GM18861 (cell line): ENCODE measurements around the gene APOH.
"Not testable (repeated sequence)": the region's sequence is repeated elsewhere in the genome, so short reads cannot be mapped to it uniquely, and the experiment has no call there.

Experiments used
- ATAC-seq: cut with Tn5 transposase; IDR thresholded peaks from one replicate; pipeline ENCODE4 v1.9.1; 2021; ENCODE audit not compliant: unreplicated experiment

The APOH gene, protein sequence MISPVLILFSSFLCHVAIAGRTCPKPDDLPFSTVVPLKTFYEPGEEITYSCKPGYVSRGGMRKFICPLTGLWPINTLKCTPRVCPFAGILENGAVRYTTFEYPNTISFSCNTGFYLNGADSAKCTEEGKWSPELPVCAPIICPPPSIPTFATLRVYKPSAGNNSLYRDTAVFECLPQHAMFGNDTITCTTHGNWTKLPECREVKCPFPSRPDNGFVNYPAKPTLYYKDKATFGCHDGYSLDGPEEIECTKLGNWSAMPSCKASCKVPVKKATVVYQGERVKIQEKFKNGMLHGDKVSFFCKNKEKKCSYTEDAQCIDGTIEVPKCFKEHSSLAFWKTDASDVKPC

DNA sequence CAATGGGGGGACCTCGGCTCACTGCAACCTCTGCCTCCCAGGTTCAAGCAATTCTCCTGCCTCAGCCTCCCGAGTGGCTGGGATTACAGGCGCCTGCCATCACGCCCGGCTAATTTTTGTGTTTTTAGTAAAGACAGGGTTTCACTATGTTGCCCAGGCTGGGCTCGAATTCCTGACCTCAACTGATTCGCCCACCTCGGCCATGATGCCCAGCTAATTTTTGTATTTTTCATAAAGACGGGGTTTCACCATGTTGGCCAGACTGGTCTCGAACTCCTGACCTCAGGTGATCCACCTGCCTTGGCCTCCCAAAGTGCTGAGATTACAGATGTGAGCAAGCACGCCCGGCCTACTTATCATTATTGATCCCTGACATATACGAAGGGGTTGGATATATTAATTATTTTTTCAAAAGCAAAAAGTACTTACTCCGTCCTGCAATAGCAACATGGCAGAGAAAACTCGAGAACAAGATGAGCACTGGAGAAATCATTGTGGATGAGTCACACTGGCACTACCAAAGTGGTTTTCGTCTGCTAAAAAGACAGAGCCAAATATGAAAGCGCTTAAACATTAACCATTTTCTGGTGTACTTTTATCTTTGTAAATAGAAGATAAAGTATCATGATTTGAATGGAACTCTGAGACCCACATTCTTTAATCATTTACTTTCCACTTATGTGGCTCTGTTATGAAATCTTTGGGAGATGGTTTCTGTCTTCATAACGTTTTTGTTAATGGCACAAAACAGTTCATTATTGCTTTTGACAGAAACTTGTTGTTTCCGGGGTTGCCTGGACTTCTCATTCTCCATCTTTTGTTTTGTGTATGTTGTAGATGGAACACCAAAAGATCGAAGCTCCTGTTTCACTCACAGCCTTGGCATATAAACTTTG is at the start of gene APOH:
Gene APOH, minus strand, starts transcription at position 529 of the 896 bp plus-strand sequence. Its CDS starts 36 bp downstream, at position 493.
- no peak for ATAC-seq

DNA sequence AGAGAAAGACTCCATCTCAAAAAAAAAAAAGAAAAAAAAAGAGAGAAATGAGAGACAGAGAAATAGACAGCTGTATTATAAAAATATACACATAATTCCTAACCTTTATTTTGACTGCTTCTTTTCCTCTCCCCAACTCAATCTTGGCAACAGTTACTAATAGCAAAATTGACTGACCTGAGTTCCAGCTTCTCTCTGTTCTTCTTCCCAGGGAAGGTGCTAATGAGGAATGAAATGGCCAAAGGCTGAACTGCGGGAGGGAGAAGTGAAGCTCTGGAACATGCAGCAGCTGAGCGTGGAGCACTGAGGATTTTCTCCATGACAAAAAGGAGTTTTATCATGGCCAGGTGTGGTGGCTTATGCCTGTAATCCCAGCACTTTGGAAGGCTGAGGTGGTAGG is 48.0 kb upstream of the APOH start:
- no peak for ATAC-seq

DNA sequence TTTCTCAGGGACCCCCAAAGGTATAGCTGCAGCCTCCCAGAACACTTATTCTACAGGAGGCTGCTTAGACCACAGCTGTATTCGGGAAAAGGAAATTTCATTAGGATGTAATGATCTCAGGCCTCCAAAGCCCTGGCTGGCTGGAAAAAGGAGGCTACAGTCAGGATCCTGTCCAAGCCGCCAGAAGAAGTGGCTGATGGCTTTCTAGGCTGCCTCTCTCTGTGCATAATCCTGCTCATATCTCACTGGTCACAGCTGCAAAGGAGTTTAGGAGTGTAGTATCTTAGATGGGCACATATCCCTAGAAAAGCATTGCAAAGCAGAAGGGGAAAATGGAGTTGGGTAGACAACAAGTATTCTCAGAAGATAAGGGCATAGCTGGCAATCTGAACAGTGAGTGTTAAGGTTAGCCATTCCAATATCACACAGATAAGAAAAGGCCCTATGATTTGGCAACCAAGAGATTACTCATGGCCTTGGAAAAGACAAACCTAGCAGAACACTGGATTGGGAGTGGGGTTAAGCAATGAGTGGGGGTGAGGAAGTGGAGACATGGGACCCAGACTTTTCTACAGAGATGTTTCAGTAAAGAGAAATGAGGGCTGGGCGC is 47.2 kb upstream of the APOH start:
- ATAC-seq: no peak

DNA sequence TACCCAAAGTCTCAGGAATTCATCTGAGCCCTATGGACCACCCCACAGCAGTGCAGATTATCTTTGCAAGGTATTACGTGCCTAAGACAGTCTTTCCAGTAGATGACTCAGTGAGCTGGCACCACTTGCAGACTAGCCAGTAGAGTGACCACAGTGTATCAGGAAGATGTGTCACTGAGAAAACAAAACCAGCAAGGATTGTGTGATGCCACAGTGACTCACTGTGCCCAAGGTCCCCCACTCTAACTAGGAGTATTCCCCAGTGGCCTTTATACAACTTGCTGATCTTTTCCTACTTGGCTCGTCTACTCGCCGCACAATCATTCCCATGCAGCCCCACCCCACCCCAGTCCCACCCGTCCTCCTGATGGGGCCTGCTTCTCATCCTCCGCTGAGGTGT is 46.4 kb upstream of the APOH start:
- ATAC-seq: no peak

DNA sequence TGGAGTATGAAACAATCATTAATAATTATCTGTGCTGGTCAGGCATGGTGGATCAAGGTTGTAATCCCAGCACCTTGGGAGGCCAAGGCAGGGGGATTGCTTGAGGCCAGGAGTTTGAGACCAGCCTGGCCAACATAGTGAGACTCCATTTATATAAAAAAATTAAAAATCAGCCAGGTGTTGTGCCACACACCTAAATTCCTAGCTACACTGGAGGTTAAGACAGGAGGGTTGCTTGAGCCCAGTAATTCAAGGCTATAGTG is 44.3 kb upstream of the APOH start:
- no peak for ATAC-seq

DNA sequence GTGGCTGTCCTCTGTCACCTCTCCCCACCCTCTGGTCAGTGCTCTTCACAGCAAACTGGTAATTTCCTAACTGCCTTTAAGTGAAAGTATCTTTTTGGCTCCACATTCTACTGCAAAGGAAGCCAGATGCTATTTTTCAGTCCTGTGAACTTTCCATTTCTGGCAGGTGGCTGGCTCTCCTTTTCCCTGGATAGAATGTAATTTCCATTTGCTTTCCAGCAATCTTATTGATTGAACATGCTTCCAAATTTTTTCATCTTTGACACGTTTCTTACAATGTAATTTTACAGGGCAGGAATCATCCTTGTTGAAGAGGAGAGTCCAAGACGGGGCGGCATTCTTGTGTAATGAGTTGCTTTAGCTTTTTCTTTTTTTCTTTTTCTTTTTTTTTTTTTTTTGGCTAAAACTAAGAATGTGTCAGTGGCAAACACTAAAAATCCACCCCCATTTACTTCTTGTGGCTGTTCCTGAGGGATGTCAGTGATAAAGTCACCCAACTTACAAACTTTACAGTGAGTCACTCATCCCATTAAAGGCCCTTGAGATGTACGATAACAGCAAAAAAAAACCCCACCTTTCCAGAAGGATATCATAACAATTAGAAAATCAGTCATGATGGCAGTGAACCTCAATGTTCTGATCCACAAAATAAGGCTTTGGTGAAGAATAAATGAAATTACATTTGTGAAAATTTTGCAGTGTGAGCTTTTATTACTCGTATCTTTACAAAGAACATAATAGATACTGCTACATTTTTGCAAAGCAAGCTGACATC is 43.8 kb upstream of the APOH start:
- ATAC-seq: no peak

DNA sequence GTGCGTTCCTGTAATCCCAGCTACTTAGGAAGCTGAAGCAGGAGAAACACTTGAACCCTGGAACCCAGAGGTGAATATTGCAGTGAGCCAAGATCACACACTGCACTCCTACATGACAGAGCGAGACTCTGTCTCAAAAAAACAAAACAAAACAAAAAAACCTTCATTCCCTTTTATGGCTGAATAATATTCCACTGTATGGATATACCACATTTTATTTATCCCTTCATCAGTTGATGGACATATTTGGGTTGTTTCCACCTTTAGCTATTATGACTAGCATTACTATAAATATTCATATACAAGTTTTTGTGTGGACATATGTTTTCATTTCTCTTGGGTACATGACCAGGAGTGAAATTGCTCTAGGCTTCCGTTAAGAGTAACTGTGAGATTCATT is 42.3 kb upstream of the APOH start:
- no peak for ATAC-seq

DNA sequence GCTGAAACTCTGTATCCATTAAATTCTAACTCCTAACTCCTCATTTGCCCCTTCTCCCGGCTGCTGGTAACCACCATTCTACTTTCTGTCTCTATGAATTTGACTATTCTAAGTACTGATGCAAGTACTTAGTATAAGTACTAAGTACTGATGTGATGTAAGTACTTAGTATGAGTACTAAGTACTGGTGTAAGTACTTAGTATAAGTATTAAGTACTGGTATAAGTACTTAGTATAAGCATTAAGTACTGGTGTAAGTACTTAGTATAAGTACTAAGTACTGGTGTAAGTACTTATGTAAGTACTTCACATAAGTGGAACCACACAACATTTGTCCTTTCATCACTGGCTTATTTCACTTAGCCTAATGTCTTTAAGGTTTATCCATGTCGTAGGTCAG is 40.9 kb upstream of the APOH start:
- ATAC-seq: no peak

DNA sequence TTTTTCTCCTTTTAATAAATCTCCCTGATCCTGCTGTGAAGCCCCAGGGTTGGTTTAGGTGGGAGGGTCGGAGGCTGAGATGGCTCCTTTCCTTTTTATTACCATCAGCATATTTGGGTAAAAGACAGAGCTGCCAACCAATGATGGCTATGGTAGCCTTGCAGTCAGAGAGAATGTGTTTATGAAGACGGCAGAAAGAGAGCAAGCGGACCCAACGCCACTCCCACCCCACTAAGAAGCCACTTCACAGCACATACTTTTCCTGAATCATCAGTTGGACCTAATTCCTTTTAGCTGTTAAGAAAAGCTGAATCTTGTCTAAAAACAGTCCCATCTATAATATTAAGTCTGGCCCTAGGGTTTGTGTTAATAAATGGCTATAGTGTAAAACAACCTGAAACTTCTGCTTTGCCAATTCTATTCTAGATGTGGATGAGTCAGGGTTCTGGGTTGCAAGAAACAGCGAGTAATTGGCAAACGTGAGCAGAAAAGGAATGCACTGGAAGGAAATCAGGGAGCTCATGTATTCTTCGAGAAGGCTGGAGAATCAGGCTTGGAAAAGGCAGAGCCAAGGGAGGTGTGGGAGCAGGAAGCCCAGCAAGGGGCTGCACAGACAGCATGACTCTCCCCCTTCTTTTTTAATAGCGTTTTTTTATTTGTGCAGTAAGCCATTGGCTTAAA is 39.2 kb upstream of the APOH start:
- ATAC-seq: no peak

DNA sequence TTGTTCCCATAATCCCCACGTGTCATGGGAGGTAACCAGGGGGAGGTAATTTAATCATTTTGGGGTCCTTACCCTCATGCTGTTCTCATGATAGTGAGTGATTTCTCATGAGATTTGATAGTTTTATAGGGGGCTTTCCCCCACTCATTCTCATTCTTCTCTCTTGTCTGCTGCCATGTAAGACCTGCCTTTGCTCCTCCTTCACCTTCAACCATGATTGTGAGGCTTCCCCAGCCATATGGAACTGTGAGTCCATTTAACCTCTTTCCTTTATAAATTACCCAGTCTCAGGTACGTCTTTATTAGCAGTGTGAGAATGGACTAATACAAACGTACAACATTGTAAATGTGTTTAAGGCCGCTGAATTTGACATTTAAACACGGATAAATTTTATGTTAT is 35.5 kb upstream of the APOH start:
- no peak for ATAC-seq

DNA sequence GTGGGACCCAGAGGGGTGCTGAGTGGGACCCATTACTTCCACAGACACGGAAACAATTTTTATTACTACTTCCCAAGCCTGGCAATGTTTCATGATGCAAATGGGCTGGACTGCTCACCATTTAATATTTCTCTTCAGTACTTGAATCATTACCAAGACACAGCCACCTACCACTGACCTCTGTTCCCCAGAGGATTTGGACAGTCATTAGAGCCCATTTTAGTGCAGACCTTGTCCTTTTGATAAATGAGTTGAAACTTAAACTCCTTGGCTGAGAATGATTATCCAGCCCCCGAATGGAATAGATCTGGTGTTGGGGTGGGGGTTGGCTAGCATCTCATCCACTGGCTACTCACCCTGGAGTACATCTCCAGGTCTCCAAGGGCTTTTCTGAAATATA is 33.6 kb upstream of the APOH start:
- no peak for ATAC-seq

DNA sequence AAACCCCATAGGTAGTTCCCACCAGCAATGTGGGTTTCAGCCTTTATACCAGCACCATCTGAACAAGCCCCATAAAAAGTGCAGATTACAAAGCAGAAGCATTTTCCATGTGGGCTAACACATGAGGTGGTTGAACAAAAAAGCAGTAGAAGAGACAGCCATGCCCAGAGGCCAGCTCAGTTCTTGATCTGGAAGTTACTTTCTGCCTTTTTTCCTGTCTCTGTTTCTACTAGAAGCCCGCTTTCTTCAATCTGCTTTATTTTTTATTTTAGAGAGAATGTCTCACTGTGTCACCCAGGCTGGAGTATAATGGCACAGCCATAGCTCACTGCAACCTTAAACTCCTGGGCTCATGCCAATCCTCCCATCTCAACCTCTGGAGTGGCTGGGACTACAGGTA is 31.5 kb upstream of the APOH start:
- no peak for ATAC-seq

DNA sequence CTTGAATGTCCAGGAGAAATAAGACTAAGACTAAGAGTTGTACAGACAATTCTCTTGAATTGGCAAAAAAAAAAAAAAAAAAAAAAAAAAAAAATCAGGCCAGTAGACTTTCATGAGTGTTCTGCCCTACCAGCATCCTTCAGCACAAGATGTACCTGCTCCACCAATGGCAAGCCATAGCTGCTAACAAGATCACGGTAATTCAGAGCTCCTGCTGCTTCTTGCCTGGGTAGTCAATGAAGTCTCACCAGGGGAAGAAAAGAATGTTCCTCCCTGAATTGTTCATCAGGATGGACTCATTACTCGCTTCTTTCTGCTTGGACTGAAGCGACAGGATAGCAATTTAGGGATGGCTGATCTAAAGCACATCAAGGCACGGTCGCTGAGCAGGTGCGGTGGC is 31.1 kb upstream of the APOH start:
- ATAC-seq: no peak

DNA sequence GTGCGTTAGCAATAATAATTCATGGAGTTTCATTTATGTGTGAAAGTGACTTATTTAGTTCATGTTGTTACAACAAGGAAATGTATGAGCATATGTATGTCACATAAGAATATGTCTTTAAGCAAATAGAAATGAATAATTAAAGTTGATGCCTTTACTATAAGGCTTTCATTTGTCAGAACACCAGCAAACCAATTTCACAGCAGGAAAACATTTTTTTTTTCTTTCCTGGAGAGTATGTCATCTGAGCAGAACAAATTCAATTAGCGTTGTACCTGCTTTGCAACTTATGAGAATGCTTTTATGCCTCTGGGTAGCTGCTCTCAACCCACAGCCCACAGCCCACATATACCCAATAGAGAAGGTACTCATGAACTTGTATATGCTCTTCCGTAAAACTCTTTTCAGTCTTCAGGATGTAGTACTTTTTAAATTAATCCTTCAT is 26.3 kb upstream of the APOH start:
- ATAC-seq: no peak

DNA sequence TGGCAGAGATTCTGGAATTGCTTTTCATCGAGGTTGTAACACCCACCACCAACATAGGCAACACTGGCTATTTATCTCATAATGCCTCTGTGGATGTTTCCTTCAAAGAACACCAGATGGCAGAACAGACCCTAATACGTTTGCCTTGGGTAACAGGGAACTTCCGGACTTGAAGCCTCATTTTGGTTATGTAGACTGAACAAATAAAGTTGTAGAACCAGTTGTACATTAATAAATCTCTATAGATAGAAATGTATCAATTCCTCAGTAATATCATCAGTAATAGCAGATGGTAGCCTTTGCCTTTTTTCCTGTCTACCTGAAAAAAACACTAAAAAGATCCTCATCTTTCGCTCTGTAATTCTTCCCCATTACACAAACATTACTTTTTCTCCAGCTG is 25.9 kb upstream of the APOH start:
- ATAC-seq: peak; percentile 72

DNA sequence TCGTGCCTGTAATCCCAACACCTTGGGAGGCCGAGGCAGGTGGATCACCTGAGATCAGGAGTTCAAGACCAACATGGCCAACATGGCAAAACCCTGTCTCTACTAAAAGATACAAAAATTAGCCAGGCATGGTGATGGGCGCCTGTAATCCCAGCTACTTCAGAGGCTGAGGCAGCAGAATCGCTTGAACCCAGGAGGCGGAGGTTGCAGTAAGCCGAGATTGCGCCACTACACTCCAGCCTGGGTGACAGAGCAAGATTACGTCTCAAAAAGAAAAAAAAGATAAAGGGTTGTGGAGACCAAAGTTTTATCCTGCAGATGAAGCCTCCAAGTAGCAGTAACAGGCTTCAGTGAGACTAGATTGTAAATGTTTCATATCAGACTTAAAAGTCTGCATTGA is 24.2 kb upstream of the APOH start:
- not testable (repeated sequence) for ATAC-seq

DNA sequence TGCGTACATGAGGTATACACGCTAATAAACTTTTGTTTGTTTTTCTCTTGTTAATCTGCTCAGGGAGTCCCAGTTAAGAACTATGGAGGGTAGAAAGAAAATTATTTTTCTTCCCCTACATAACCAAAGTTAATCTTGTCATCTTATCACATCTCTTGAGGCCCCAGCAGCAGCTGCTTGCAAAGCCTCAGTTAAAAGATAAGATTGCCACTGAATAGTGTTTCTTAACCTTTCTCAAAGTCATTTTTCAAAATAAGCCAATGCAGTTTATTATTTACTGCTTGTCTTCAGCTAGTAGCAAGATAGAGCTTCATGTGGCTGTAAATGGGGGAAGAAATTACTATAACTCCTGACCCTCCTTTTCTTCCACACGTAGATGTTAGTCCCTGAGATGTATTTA is 21.5 kb upstream of the APOH start:
- no peak for ATAC-seq

DNA sequence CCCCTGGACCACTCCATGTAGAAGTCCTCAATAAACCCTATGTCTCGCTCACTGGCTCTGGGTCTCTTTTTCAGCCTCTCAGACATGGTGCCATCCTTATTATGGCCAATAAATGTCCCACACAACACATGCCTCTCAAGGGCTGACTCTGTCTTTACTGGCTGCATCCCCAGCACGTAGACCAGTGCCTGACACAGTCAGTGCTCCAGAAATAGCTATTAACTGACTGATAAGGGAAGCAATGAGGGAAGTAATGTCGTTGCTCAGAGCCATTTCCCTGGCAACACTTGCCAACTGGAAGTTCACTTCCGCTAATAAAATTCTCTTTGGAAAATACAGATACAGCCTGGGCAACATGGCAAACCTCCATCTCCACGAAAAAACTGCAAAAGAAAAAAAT is 19.1 kb upstream of the APOH start:
- no peak for ATAC-seq

DNA sequence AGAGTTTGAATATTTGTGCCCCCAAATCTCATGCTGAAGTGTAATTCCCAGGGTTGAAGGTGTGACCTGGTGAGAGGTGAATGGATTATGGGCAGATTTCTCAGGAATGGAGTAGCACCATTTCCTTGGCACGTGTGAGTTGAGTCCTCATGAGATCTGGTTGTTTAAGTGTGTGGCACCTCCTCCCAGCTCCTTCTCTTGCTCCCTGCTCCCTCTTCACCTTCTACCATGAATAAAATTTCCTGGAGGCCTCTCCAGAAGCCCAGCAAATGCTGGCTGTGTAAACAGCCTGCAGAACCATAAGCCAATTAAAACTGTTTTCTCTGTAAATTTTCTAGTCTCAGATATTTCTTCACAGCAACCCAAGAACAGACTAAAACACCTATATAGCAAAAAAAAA is 12.6 kb upstream of the APOH start:
- no peak for ATAC-seq

DNA sequence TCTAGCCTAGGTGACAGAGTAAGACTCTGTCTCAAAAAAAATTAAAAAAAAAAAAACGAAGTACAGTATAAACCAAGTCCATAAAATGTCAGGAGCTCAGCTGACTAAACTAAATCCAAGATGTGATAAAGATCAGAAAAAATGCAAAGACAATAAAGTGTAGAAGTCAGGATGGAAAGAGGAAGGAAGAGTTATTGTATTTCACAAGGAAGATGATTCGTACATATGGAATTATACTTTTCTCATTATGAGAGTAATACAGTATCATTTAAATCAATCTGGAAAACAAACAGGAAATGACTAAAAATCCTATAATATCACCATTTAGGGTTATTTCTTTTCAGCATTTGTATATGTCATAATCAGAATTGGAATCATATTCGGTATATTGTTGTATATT is 11.4 kb upstream of the APOH start:
- ATAC-seq: no peak

DNA sequence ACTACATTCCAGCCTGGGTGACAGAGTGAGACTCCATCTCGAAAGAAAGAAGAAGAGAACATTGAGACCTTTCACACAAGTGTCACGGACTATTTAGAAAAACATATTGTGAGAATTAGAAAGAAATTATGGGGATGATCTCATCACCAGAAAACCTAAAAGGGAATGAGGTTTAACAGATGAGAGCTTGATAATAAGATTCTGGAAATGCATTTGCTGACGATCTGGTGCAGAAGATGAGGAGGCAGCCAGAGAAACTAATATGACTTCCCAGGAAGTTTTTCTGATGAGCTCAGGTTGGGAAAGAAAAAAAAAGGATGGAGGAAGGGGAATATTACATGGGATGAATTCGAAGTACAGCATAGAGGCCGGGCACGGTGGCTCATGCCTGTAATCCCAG is 10.8 kb upstream of the APOH start:
- no peak for ATAC-seq
